HepG2 (cell line): ENCODE results near the gene LSM2. TPM values are rescaled to one million over a fixed set of nuclear protein-coding genes. Genes with fewer than 3 reads are reported as not detected.
A peak's percentile ranks its signal among the peaks of the same experiment; 100 is the strongest.

Experiments
- AGO1 ChIP-seq: fragments of 200-400 bp; formaldehyde crosslinking; IDR thresholded peaks from 2 replicates; pipeline ENCODE4 v1.6.1; 2017; ENCODE audit warnings: mild to moderate bottlenecking, low read depth, low read length, moderate library complexity; ENCODE audit not compliant: poor library complexity, severe bottlenecking
- CAMTA2 ChIP-seq: sonication (generic); formaldehyde crosslinking; IDR thresholded peaks from 2 replicates; pipeline ENCODE4 v1.4.0; 2020; ENCODE audit warnings: mild to moderate bottlenecking, missing genetic modification reagents, borderline replicate concordance
- IKZF4 ChIP-seq: sonication (generic); formaldehyde crosslinking; IDR thresholded peaks from 2 replicates; pipeline ENCODE4 v1.5.1; 2020; ENCODE audit warnings: borderline replicate concordance, mild to moderate bottlenecking, low read depth, missing genetic modification reagents; ENCODE audit errors: not compliant biosample characterization
- MBNL3 ChIP-seq: fragments of 250-450 bp; sonication (Bioruptor Pico); conservative IDR thresholded peaks from 2 replicates; pipeline ENCODE4 v1.8.0; 2022; ENCODE audit warnings: mild to moderate bottlenecking, inconsistent platforms
- MXD4 ChIP-seq: IDR thresholded peaks from 2 replicates; pipeline ENCODE4 v1.6.1; 2016; ENCODE audit warnings: mild to moderate bottlenecking, missing biosample characterization, missing genetic modification reagents
- MXI1 ChIP-seq: IDR thresholded peaks from 3 replicates; pipeline ENCODE4 v1.6.1; 2012; ENCODE audit warnings: low read depth, low read length, inconsistent platforms, borderline replicate concordance
- NAIF1 ChIP-seq: sonication (generic); formaldehyde crosslinking; IDR thresholded peaks from 2 replicates; pipeline ENCODE4 v1.5.0; 2020; ENCODE audit warnings: mild to moderate bottlenecking, missing genetic modification reagents, borderline replicate concordance
- PRDM15 ChIP-seq: sonication (generic); formaldehyde crosslinking; IDR thresholded peaks from 2 replicates; pipeline ENCODE4 v1.4.0; 2020; ENCODE audit warnings: missing genetic modification reagents
- RAD51 ChIP-seq: fragments of 450-650 bp; IDR thresholded peaks from 2 replicates; pipeline ENCODE4 v1.6.1; 2016; ENCODE audit warnings: borderline replicate concordance
- RFXANK ChIP-seq: IDR thresholded peaks from 2 replicates; pipeline ENCODE4 v1.6.1; 2016
- RFXAP ChIP-seq: sonication (generic); formaldehyde crosslinking; IDR thresholded peaks from 2 replicates; pipeline ENCODE4 v1.4.0; 2020; ENCODE audit warnings: missing genetic modification reagents, borderline replicate concordance
- SMARCC2 ChIP-seq: fragments of 450-650 bp; IDR thresholded peaks from 2 replicates; pipeline ENCODE4 v1.6.1; 2017; ENCODE audit warnings: antibody characterized with exemption, mild to moderate bottlenecking
- ZBTB25 ChIP-seq: IDR thresholded peaks from 2 replicates; pipeline ENCODE4 v1.6.1; 2018; ENCODE audit warnings: missing genetic modification reagents
- ZBTB7B ChIP-seq: sonication (generic); formaldehyde crosslinking; IDR thresholded peaks from 2 replicates; pipeline ENCODE4 v1.4.0; 2020; ENCODE audit warnings: missing genetic modification reagents
- ZFP36L1 ChIP-seq: sonication (generic); formaldehyde crosslinking; IDR thresholded peaks from 2 replicates; pipeline ENCODE4 v1.8.0; 2022; ENCODE audit warnings: mild to moderate bottlenecking, missing genetic modification reagents, moderate library complexity
- ZNF17 ChIP-seq: sonication (generic); formaldehyde crosslinking; IDR thresholded peaks from 2 replicates; pipeline ENCODE4 v1.5.0; 2020; ENCODE audit warnings: mild to moderate bottlenecking, missing genetic modification reagents
- ZNF207 ChIP-seq: fragments of 450-650 bp; IDR thresholded peaks from 2 replicates; pipeline ENCODE4 v1.6.1; 2016; ENCODE audit warnings: antibody characterized with exemption, borderline replicate concordance
- ZNF232 ChIP-seq: sonication (generic); formaldehyde crosslinking; IDR thresholded peaks from 2 replicates; pipeline ENCODE4 v1.4.0; 2020; ENCODE audit warnings: missing genetic modification reagents, borderline replicate concordance
- ZNF460 ChIP-seq: sonication (generic); formaldehyde crosslinking; IDR thresholded peaks from 2 replicates; pipeline ENCODE4 v1.5.1; 2020; ENCODE audit warnings: missing genetic modification reagents, mild to moderate bottlenecking, borderline replicate concordance
- ZNF563 ChIP-seq: sonication (generic); formaldehyde crosslinking; IDR thresholded peaks from 2 replicates; pipeline ENCODE4 v1.8.0; 2022; ENCODE audit warnings: mild to moderate bottlenecking, moderate library complexity, missing genetic modification reagents
- ZNF83 ChIP-seq: sonication (generic); formaldehyde crosslinking; IDR thresholded peaks from 2 replicates; pipeline ENCODE4 v1.4.0; 2020; ENCODE audit warnings: missing genetic modification reagents, mild to moderate bottlenecking, borderline replicate concordance
- polyA plus RNA-seq, 8 experiments: library from polyadenylated mRNA; depleted of rRNA in 3 of 8; stranded (reverse) in 7 of 8; unstranded in 1 of 8; fragments of >200 nt; fragmentation: Illumina TruSeq in 4 of 8; extraction: Trizol in 4 of 8; gene quantifications; 2 replicates each; pipeline versions ENCODE4 v1.2.1 to v1.2.3, GENCODE V29; 2011 to 2016; ENCODE audit warnings: low read depth in 4 of 8, missing spikeins in 1 of 8, mixed read lengths in 1 of 8; ENCODE audit not compliant: insufficient read depth in 1 of 8
- total RNA-seq, 5 experiments: library from RNA; depleted of rRNA; stranded (reverse); fragments of >200 nt; fragmentation: Illumina TruSeq; extraction: Trizol; gene quantifications; 2 replicates each; pipeline ENCODE4 v1.2.3, GENCODE V29; 2016; ENCODE audit warnings: low read depth in 1 of 5
- TF ChIP-seq, protein P1 (sequence below): IDR thresholded peaks from 2 replicates; pipeline ENCODE4 v1.6.1; 2016; ENCODE audit warnings: missing compliant biosample characterization, missing genetic modification reagents, borderline replicate concordance
- TF ChIP-seq, protein P2 (sequence below): sonication (generic); formaldehyde crosslinking; IDR thresholded peaks from 2 replicates; pipeline ENCODE4; 2020; ENCODE audit warnings: missing genetic modification reagents, mild to moderate bottlenecking, borderline replicate concordance

LSM2 gene
- total and polyA plus RNA-seq, 2 of the 13 experiments (the other 11 are each of a cell fraction or from before 2014, with no cell fraction given), result 69.4 to 90.5 TPM

DNA sequence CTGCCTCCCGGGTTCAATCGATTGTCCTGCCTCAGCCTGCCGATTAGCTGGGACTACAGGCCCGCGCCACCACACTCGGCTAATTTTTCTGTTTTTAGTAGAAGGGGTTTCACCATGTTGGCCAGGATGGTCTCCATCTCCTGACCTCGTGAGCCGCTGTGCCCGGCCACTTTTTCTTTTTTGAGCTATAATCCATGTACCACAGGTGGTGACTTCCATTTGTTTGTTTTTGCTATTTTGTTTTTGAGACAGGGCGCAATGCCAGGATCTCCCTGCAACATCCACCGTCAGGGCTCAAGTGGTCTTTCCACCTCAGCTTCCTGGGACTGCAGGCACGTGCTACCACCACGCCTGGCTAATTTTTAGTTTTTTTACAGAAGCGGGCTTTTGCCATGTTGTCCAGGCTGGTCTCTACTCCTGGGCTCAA, 29.3 kb upstream of the LSM2 start (continued):
- TF ChIP-seq, protein P1, sequence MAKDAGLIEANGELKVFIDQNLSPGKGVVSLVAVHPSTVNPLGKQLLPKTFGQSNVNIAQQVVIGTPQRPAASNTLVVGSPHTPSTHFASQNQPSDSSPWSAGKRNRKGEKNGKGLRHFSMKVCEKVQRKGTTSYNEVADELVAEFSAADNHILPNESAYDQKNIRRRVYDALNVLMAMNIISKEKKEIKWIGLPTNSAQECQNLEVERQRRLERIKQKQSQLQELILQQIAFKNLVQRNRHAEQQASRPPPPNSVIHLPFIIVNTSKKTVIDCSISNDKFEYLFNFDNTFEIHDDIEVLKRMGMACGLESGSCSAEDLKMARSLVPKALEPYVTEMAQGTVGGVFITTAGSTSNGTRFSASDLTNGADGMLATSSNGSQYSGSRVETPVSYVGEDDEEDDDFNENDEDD (CRISPR knock-in tag), result no peak
- no peak for TF ChIP-seq MXD4 (CRISPR knock-in tag)
- no peak for TF ChIP-seq MXI1
- no peak for TF ChIP-seq MBNL3 (CRISPR knock-in tag)
- no peak for TF ChIP-seq RAD51
- TF ChIP-seq ZBTB7B (CRISPR knock-in tag), result no peak
- no peak for TF ChIP-seq NAIF1
- TF ChIP-seq RFXANK (CRISPR knock-in tag), result no peak
- no peak for TF ChIP-seq ZNF232 (CRISPR knock-in tag)
- no peak for TF ChIP-seq IKZF4
- peak; percentile 81 for TF ChIP-seq ZNF460 (CRISPR knock-in tag)
- no peak for TF ChIP-seq ZFP36L1
- TF ChIP-seq RFXAP (CRISPR knock-in tag), result no peak
- no peak for TF ChIP-seq ZNF83 (CRISPR knock-in tag)
- TF ChIP-seq ZBTB25 (CRISPR knock-in tag), result no peak
- TF ChIP-seq ZNF17 (CRISPR knock-in tag), result no peak
- no peak for TF ChIP-seq ZNF207
- TF ChIP-seq AGO1, result no peak
- 0 out of 2 replicates have a peak, but pooled peaks have one; percentile 28 for TF ChIP-seq PRDM15 (CRISPR knock-in tag)
- no peak; the same call in 1 of the 2 replicates for TF ChIP-seq ZNF563 (CRISPR knock-in tag)
- TF ChIP-seq, protein P2, sequence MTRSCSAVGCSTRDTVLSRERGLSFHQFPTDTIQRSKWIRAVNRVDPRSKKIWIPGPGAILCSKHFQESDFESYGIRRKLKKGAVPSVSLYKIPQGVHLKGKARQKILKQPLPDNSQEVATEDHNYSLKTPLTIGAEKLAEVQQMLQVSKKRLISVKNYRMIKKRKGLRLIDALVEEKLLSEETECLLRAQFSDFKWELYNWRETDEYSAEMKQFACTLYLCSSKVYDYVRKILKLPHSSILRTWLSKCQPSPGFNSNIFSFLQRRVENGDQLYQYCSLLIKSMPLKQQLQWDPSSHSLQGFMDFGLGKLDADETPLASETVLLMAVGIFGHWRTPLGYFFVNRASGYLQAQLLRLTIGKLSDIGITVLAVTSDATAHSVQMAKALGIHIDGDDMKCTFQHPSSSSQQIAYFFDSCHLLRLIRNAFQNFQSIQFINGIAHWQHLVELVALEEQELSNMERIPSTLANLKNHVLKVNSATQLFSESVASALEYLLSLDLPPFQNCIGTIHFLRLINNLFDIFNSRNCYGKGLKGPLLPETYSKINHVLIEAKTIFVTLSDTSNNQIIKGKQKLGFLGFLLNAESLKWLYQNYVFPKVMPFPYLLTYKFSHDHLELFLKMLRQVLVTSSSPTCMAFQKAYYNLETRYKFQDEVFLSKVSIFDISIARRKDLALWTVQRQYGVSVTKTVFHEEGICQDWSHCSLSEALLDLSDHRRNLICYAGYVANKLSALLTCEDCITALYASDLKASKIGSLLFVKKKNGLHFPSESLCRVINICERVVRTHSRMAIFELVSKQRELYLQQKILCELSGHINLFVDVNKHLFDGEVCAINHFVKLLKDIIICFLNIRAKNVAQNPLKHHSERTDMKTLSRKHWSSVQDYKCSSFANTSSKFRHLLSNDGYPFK (CRISPR knock-in tag), result no peak
- no peak for TF ChIP-seq SMARCC2
- TF ChIP-seq CAMTA2 (CRISPR knock-in tag), result no peak
